T-helper 2 cell (primary cell): ENCODE data around the gene AFF3.
A peak's percentile ranks its signal among the peaks of the same experiment; 100 is the strongest.

ENCODE experiments used
- DNase-seq, 5 experiments: peaks; one replicate each; pipeline versions ENCODE4 v3.0.0 to v3.0.0-alpha.2; 2012 to 2022

AFF3 gene

DNA sequence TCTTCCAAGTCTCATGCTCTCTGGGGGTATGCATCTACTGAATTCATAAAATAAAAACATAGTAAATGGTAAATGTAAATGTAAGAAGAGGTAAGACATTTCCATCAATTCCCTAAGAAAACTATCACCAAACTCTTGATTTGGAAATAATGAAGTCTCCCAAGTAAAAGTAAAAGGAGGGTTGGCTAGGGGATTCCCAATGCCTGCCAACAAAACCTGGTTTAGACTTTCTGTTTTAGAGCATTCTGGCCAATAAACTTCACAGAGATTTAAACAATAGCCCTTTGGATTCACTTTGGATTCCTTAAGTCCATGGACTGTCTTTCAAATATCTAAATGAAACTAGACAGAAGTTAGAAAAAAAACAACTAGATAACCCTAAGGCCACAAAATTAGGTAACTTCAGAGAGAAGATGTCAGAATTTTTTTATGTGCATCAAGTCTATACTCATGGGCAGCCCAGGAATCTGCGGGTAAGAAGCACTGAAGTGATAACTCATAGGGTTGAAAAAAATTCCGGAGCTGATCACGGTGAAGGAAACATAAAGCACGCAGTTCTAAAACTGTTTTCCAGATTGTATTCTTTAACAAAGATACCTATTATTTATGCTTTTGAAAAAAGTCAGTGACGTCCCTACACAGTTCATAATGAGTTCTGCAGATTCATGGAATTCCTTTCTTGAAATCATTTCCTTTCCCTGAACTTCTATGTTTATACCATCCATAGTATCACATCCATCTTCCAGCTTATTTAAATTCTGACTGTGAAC lies 263.6 kb downstream of the AFF3 start:
- no peak for DNase-seq

DNA sequence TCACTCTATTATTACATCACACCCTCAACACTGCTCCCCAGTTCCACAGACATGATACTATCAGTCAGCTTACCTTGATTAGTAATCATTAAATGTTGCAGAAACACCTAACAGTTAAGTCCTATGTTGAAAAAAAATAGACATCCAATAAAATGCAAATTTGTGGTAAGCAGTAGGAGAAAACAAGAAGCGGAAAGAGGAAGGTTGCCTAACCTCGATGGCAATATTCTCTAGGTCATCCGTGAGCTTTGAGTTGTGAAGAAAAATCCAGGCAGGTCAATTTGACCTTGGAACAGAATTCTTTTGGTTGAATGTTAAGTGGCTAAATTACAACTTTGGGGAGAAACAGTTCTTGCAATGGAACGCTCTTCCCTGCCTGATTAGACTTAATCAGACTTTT lies 264.4 kb downstream of the AFF3 start:
- no peak for DNase-seq

DNA sequence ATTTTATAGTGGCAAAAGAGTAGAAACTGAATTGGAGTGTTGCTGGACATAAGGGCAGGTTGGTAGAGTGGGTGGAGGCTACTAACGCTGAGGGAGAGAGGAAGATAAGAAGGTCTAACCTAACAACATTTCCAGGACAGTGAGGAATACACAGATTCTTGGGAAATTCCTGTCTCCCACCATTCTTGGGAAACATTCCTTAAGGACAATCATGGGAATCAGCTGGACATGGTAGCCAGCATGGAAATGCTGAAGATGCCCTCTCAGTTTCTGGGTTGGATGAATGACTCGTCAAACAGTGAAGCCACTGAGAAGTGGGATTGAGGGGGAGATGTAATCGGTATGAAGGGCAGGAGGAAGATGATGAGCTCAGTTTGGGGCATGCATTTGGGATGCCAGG lies 265.4 kb downstream of the AFF3 start:
- no peak for DNase-seq

DNA sequence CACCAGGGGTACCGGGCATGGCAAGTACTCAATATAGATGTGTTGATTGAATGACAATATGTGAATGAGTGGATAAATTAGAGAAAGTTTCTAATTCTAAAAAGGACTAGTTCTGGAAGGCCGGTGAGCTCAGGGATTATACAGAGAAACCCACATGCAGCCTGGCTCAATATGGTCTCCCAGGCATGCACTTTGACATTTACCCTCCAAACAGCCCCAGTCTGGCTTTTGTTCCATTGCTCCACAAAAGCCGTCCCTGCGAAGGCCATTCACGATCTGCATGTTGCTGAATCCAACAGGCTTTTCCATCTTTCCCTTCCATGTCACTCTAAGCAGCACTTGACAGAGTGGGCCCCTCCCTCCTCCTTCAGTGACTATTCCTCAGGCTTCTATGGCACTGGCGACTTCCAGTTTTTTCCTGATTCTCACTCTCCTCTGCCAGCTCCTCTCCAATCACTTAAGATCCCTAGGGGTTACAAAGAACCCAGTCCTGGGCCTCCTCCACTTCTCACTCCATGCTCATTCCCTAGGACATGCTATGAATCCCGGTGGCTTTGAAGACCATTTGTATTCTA lies 266.7 kb downstream of the AFF3 start:
- no peak for DNase-seq

DNA sequence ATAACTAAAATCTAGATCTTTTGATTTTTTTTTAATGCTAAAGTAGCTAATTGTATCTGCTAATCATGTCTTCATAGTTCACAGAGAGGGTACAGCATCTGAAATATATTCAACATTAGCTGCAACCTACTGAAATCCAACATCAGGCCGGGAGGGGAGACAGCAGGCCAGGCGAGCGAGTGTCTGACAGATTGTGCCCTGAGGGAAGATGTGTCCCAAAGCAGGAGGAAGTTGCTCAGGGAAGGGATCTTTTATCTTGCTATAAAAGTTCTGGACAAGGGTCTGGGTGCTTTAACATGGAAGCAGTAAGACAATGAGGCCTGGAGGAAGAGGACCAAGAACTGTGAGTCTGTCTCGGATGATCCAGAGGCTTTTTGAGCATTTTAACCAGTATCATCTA lies 274.1 kb downstream of the AFF3 start:
- no peak for DNase-seq

DNA sequence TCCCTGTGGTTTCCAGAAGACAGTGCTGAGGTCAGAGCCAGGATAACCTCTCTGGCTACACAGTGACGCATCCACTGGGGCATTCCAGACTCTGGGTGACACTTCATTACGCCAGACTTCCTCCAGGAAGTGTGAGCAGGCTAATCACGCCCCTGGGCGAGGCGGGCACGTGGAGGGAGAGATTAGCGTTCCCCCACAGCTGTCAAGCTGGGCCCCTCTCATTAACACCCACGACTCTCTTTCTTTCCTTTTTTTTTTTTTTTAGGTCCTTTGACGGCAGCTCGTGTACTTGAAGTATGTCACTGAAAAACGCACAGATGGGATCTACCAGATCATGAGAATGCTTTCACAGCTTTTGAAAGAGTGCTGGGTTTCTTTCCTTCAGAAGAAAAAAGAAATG lies 274.6 kb downstream of the AFF3 start:
- DNase-seq, result no peak

DNA sequence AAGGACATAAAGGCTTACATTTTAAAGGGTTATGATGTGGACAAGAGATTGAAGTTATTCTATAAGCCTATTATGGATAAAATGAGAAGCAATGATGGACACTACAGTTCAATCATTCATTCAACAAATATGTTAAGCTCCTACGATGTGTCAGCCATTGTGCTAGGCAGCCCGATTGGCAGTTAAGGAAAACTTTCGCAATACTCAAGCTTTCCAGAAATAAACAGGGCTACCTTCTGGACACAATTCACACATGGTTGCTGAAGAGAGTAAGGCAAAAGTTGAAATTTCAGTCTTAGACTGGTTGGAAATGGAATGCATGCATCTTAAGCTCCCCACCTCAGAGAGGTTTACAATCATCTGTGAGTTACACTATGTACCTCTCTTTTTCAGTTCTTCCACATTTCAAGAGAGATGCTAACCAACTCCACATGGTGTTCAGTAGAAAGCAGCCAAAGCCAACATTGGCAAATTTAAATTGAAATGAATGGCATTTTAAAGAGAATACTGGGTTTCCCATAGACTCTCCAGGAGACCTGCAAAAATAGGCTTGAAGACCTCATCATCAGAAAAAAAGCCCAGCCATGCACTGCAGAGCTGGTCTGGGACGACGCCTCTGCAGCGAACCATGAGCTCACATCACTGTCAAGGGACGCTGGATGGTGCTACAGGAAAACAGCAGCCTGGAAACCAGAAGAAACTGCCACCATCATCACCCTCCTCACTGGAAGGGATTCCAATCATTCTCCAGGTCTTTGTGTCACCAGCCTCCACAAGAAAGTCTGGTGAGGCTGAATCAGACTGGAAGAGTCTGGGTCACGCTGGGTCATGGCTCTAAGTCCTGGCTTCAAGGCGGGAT lies 276.3 kb downstream of the AFF3 start:
- DNase-seq, result no peak

DNA sequence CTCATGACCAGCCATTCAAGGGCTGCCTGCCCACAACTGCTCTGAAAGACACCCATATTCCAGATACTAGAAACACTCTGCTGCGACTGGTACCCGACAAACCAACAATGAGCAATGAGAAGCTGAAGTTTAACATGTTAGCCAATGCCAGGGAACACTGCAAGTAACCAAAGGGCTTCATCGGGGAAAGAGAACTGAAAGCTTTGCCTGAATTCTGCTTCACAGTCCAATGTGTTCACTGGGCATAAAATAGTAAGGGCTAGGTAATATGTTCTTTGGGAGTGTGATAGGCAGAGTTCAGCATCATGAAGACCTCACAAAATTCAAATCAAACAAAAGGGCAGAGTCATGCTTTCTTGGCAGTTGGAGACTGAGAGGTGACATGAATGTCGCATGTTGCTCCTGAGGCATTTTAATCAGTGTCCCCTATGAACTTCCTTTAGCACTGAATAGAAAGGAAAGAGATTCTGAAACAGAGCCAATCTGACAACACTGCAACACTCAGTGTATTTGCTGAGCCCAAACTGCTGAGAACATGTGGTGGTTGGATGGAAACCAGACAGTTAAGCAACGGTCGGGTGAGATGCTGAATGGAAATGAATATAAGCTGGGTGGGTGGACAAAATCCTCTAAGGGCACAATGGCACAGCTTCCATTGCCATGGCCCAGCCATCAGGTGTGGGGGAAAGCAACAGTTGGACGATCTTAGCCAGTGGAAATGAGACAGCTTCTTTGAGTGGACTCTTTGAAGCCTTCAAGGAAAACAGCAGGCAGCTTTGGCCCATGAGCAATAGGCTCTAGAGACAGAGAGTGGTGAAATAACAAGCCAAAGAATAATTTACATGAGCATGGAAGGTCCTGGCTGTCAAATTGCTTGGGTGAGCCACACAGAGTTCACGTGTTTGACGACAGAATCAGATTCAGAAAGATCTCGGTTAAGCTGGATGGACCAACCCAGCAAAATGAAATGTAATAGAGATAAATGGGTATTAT lies 277.5 kb downstream of the AFF3 start:
- no peak for DNase-seq

DNA sequence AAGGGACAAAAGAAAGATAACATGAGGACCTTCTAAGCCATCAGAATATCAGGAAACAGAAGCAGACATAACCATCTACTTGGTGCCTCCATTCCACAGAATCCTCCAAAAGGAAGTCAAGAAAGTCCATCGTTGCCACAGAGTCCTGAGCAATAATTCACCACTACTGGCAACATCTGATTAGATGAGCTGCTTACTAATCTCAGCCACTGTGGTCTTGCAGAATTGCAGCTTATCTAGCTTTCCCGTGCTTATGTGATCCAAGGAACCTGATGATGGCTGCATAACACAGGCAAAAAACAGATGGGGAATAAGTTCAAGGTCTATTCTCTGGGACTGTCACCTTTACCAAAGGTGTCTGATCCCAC lies 278.5 kb downstream of the AFF3 start:
- no peak for DNase-seq

DNA sequence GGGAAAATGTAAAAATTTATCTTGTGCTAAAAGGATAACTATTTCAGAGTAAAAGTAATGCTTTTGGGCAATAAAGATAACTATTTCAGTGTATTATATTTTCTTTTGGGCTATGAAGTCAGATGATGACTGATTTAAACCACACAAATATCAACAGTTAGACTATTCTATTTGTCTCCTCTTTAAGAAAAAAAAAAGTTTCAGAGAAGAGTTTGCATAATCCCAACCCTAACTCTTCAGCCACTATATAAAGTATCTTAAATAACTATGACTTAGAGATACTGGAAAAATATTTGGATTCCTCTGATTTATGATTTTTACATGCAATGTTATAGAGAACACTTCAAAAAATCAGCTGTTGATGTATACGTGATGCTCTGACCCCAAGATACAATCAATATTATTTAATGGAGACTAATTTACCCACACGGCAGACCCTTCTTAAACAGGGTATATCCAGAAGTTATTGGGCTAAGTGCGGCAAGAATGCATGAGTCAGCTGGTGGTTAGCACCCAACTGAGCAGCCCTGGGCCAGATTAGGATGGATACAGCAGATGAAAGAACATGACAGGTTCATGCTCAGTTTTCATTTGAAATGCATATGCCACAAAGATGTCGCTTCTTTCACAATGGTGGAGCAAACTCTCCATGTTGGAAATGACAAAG lies 279.0 kb downstream of the AFF3 start:
- no peak for DNase-seq

DNA sequence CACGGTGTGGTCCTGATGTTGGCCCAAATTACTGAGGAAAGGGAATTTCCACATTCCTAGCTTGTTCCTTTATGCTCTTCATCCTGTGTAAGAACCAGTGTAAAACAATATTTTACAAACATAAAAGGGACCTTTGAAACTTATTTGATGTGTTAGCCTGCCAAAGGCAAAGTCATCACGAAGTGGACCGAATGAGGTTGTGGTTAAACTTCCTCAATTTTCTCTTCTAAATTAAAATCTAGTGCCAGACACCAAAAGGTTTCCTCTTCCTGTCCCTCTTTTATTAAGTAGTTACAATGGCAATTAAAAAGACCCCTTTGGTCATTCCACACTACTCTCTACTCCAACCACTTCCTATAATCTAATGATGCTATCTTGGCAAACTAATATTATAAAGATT lies 279.8 kb downstream of the AFF3 start:
- no peak for DNase-seq

DNA sequence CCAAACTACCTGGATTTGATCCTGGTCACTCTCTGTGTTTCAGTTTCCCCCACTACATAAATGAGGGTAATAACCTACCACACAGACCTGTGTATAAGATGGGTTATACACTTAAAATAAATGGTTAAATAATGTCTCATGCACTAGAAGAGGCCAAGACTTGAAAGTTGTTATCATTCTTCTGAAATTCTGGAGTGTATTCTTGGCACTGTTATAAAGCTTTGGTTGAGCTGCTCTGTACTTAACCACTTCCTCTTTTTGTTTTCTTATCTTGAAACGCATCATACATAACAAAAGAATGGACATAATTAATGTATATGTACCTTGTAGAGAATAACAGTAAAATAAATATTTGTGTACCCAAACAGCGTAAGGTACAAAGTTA lies 281.0 kb downstream of the AFF3 start:
- peak in 1 of 5 experiments; percentile 45 for DNase-seq

DNA sequence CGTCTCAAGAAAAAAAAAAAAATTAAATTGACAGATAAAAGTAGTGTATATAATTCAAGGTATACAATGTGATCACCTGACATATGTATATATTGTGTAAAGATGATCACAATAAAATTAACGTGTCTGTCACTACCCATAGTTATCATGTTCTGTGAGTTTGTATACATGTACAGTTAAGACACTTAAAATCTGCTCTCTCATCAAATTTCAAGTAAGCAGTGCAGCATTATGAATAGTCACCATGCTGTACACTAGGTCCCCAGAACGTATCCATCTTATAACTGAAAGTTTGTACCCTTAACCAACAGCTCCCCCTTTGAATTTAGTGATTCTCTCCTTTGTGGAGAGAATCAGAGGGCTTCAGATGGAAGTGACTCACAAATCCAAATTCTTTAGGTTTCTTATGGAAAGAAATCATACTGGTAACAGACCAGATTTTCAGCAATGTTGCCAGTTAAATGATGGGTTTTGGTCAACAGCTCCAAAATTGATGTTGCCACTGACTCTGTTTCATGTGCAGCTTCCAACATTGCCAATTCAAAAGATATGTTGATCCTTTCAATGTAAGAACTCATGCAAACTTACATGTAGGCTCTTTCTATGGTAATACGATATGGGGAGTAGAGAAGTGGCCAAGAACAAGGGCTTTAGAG lies 281.5 kb downstream of the AFF3 start:
- DNase-seq, result no peak

DNA sequence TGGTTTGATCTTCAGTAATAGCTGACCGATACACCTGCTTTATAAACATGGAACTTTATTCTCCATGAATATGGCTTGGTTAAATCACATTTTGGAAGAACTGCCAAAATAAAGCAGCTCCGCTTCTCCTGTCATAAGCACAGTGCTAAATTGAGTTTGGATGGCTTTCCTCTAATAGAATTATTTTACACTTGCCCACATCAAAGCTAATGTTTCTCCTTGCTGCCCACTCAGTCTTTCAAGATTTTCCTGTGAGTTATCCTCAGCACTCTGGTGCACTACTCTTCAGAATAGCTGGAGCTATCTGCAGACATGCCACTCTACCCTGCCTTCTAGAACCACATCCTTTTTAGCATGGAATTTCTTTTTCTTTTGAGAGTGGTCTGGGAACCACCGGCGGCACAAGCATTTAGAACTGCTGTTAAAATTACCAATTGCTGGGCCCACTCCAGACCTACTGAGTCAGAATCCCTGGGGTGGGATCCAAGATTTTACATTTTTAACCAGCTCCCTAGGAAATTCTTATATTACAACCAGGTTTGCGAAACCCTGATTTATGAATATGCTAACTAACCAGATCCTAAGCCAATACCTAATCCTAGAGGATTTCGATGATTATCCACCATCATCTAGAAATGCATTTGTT lies 283.3 kb downstream of the AFF3 start:
- no peak for DNase-seq

DNA sequence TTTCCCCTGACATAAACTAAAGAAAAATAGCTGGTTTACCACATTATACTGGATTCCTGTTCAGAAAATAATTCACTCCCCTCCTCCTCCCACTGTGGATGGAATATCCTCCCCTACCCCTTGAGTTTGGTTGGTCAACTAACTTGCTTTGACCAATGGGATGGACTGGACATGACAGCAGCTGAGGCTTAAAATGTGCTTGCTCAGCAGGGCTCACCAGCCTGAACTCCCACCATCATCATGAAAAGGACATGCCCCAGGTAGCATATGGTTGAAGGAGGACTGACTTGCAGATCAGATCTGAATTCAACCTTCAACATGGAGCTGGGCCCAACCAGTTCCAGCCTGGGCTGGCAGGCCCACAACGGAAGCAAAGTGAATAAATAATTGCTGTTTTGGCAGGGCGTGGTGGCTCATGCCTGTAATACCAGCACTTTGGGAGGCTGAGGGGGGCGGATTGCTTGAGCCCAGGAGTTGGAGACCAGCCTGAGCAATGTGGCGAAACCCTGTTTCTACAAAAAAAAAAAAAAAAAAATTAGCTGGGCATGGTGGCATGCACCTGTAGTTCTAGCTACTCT lies 284.4 kb downstream of the AFF3 start:
- DNase-seq, result no peak

DNA sequence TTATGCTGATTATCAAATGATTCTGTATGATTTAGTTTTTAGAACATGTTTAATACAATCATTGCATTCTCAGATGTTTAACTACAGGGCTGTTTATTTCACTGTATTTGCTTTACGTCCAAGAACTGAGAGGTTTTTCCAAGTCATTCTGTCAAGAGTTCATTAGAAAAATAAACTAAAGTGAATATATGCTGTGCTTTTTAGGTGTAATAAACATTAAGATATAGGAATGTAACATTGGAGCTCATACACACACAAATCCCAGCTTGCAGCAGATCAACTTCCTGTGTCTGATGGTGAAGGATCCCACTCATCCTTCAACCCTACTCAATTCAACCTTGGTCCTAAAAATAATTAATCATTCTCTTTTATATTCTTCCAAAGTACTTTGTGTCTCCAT lies 285.0 kb downstream of the AFF3 start:
- DNase-seq, result no peak

DNA sequence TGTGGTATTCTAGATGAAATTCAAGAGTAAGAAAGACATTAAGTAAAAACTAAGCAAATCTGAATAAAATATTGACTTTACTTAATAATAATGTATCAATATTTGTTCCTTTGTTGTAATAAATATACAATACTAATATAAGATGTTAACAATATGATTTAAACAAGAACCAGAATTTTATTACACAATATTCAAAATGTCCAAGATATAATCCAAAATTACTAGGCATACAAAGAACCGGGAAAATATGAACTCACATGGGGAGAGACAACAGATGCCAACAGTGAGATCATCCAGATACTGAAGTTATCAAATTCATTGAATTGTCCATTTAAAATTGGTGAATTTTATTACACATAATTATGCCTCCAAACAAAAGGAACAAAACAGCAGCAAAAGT lies 286.3 kb downstream of the AFF3 start:
- no peak for DNase-seq

DNA sequence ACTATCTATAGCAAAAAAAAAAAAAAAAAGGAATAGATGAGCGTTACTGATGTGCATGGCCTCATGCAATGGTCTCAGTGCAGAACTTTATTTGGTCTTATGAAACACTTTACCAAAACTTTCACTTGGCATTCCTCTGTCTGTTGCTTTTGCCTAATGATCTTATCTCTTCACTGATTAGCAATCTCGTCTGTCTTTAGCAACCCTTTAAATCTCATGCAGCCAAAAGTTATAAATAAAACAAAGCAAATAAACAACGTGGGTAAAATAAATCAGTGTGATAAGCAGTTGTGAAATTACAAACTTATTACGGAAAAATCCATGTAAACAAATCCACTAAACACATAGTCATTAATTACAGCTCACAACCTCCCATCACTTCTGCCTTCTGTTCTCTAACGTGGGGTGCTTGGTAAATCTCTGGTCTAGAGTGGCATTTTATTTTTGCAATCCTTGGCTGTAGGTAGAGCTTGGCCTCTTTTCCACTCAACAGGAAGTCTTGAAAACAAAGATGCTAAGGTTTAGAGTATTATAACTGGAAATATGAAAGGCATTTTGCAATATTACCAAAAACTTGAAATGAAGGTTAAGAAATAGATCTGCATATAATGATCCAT lies 288.0 kb downstream of the AFF3 start:
- no peak for DNase-seq

DNA sequence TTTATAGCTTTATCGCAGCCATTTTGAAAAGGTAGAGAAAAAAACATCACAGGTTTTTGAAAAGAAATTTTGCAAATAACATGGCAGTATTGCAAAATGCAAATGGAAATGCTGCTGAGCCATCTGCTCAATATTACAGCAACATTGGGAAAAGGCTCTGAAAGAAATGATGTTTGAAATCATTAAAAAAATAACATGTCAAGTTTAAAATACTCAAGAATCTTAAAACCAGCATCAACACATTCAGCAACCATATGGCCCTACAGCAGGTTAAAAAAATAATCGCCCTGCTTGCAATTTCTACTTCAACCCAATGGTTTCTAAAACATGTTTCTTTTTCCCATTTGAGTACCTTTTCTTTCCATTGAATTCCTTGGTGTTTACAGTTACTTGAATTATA lies 289.4 kb downstream of the AFF3 start:
- no peak for DNase-seq

DNA sequence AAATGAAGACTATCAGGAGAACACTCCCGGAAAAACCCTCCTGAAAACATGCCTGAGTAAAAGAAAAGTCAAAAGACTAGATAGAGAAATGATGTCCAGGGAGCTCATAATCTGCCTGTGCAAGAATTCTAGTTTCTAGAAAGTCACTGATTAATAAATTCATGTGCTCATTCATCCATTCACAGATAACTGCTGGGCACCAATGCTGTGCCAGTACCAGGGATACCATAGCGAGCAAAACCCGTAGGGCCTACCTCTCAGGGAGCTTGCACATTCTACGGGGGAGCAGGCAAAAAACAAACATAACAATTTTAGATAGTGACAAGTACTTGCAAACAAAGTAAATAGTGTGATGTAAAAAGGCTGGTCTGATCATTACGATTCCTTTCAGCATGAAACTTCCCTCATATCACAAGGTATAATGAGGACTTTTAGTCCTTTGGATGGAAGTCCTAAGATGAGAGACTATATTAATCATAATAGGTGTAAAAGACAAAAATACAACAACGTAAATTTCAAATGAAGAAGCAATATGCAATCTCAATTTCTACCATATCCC lies 289.9 kb downstream of the AFF3 start:
- no peak for DNase-seq
